ENCODE data around the gene GCC2. TPM values are rescaled to one million over a fixed set of nuclear protein-coding genes. Genes with fewer than 3 reads are reported as not detected.
A peak's percentile ranks its signal among the peaks of the same experiment; 100 is the strongest.
"Not testable (repeated sequence)": the region's sequence is repeated elsewhere in the genome, so short reads cannot be mapped to it uniquely, and the experiment has no call there.

GCC2 gene
- total RNA-seq, 2 donors from 2014 or later = 57.0 to 59.9 TPM

GRCh38 chr2:108450863-108451262 lies 1.9 kb downstream of the GCC2 start:
- Mint-ChIP-seq H3K9me3 (no peaks in the 10 kb centered on the region), H3K27me3 (ENCODE audit: insufficient read depth) (no peaks in the 10 kb centered on the region), H3K4me3 (peak overlapping the region; percentile 87), H3K36me3 (ENCODE audit: low read depth) (peaks cover 42% of the 10 kb centered on the region), H3K27ac (no peak overlapping the region), H3K4me1 (peaks cover 15% of the 10 kb centered on the region)
- Histone ChIP-seq H3K27me3 (ENCODE audit: control insufficient read depth, insufficient read depth, low read length, poor library complexity, severe bottlenecking) (no peaks in the 10 kb centered on the region), H3K36me3 (ENCODE audit: control insufficient read depth, insufficient read depth, low read length) (peaks cover 49% of the 10 kb centered on the region), H3K27ac (ENCODE audit: low read depth, low read length) (no peak overlapping the region), H3K9ac (ENCODE audit: extremely low read depth, low read length, poor library complexity, severe bottlenecking) (no peak overlapping the region), H3K4me3 (ENCODE audit: low read length) (no peak overlapping the region), H3K4me1 (ENCODE audit: control insufficient read depth, insufficient read depth, low read length) (no peaks in the 10 kb centered on the region), H3K9me3 (ENCODE audit: control insufficient read depth, low read length) (peaks cover 4% of the 10 kb centered on the region)
- DNase-seq = no peak
- 91 to 100% methylated on average over 2 to 3 of the region's 3 CpGs for WGBS, 2 experiments (ENCODE audit: insufficient coverage in 1 of 2, insufficient read length in 1 of 2)
- TF ChIP-seq, protein P1, sequence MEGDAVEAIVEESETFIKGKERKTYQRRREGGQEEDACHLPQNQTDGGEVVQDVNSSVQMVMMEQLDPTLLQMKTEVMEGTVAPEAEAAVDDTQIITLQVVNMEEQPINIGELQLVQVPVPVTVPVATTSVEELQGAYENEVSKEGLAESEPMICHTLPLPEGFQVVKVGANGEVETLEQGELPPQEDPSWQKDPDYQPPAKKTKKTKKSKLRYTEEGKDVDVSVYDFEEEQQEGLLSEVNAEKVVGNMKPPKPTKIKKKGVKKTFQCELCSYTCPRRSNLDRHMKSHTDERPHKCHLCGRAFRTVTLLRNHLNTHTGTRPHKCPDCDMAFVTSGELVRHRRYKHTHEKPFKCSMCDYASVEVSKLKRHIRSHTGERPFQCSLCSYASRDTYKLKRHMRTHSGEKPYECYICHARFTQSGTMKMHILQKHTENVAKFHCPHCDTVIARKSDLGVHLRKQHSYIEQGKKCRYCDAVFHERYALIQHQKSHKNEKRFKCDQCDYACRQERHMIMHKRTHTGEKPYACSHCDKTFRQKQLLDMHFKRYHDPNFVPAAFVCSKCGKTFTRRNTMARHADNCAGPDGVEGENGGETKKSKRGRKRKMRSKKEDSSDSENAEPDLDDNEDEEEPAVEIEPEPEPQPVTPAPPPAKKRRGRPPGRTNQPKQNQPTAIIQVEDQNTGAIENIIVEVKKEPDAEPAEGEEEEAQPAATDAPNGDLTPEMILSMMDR (conservative IDR thresholded peaks at IDR 0.05) = no peak

DNA sequence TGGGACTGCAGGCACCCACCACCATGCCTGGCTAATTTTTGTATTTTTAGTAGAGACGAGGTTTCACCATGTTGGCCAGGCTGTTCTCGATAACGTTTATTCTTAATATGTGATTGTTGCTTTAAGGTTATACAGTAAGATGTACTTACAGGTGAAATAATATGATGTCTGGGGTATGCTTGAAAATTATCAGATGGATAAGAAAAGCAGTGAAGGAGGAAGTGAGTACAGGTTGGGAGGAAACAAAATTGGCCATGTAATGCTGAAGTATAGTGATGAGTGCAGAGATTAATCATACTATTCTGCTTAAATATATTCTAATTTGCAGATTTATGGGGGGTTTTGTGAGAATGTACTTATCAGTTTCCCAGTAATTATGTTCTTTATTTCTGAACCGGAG lies 3.0 kb downstream of the GCC2 start:
- Histone ChIP-seq H3K36me3 (ENCODE audit: control insufficient read depth, insufficient read depth, low read length) (peaks cover 60% of the 10 kb centered on the region), H3K27ac (ENCODE audit: low read depth, low read length) (no peak overlapping the region), H3K4me1 (ENCODE audit: control insufficient read depth, insufficient read depth, low read length) (no peaks in the 10 kb centered on the region), H3K4me3 (ENCODE audit: low read length) (no peak overlapping the region), H3K9me3 (ENCODE audit: control insufficient read depth, low read length) (peaks cover 5% of the 10 kb centered on the region), H3K27me3 (ENCODE audit: control insufficient read depth, insufficient read depth, low read length, poor library complexity, severe bottlenecking) (no peaks in the 10 kb centered on the region), H3K9ac (ENCODE audit: extremely low read depth, low read length, poor library complexity, severe bottlenecking) (no peak overlapping the region)
- peaks cover 53% of the 10 kb centered on the region for H3K36me3 Mint-ChIP-seq (ENCODE audit: low read depth)
- DNase-seq = no peak
- WGBS, 2 experiments (ENCODE audit: insufficient coverage in 1 of 2, insufficient read length in 1 of 2) = 79 to 88% methylated on average over 4 of the region's 4 CpGs
- H3K27ac Mint-ChIP-seq = no peak overlapping the region
- H3K4me1 Mint-ChIP-seq = peaks cover 15% of the 10 kb centered on the region
- TF ChIP-seq, protein P1 (conservative IDR thresholded peaks at IDR 0.05) = no peak
- H3K27me3 Mint-ChIP-seq (ENCODE audit: insufficient read depth) = no peaks in the 10 kb centered on the region
- H3K4me3 Mint-ChIP-seq = no peak overlapping the region
- H3K9me3 Mint-ChIP-seq = no peaks in the 10 kb centered on the region

DNA sequence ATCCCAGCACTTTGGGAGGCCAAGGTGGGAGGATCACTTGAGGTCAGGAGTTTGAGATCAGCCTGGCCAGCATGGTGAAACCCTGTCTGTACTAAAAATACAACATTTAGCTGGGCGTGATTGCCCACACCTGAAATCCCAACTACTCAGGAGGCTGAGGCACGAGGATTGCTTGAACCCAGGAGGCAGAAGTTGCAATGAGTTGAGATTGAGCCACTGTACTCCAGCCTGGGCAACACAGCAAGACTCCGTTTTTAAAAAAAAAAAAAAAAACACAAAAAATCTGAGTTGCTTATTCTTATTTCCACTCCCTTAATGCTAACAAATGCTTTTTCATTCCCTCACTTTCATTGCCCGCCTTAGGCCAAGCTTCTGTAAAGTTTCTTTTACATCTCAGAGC lies 4.5 kb downstream of the GCC2 start:
- not testable (repeated sequence) for H3K4me3 ChIP-seq (ENCODE audit: low read length); DNase-seq; H3K9me3 Mint-ChIP-seq; H3K27me3 ChIP-seq (ENCODE audit: control insufficient read depth, insufficient read depth, low read length, poor library complexity, severe bottlenecking); H3K27ac ChIP-seq (ENCODE audit: low read depth, low read length); H3K27me3 Mint-ChIP-seq (ENCODE audit: insufficient read depth); H3K4me1 ChIP-seq (ENCODE audit: control insufficient read depth, insufficient read depth, low read length); H3K9ac ChIP-seq (ENCODE audit: extremely low read depth, low read length, poor library complexity, severe bottlenecking); H3K27ac Mint-ChIP-seq; H3K4me3 Mint-ChIP-seq; H3K4me1 Mint-ChIP-seq
- Histone ChIP-seq H3K9me3 (ENCODE audit: control insufficient read depth, low read length) (peaks cover 18% of the 10 kb centered on the region), H3K36me3 (ENCODE audit: control insufficient read depth, insufficient read depth, low read length) (peaks cover 74% of the 10 kb centered on the region)
- H3K36me3 Mint-ChIP-seq (ENCODE audit: low read depth) = peaks cover 68% of the 10 kb centered on the region
- 94 to 96% methylated on average over 4 of the region's 4 CpGs for whole genome bisulfite sequencing, 2 experiments (ENCODE audit: insufficient coverage in 1 of 2, insufficient read length in 1 of 2)

DNA sequence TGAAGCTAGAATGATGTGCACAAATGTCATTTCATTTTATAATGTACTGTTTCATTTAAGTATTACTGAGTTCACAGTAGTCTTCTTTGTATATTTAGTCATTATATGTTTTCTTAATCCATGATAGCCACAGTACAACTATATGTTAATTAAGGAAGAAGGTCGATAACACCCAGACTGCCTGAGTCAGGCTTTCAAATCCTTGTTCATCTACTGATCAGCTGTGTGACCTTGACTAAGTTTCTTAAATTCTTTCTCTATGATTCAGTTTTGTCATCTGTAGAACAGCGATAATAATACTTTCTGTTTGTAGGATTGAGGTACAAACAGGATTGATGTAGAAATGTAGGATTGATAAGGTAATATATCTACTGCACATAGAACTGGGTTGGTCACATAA lies 5.4 kb downstream of the GCC2 start:
- H3K9me3 Mint-ChIP-seq = peaks cover 6% of the 10 kb centered on the region
- TF ChIP-seq, protein P1 (conservative IDR thresholded peaks at IDR 0.05) = no peak
- no peak overlapping the region for H3K27ac Mint-ChIP-seq
- 100% methylated on average over 1 to 2 of the region's 2 CpGs for WGBS, 2 experiments (ENCODE audit: insufficient coverage in 1 of 2, insufficient read length in 1 of 2)
- no peaks in the 10 kb centered on the region for H3K27me3 Mint-ChIP-seq (ENCODE audit: insufficient read depth)
- H3K27ac ChIP-seq (ENCODE audit: low read depth, low read length) = no peak overlapping the region
- H3K4me3 ChIP-seq (ENCODE audit: low read length) = no peak overlapping the region
- H3K9ac ChIP-seq (ENCODE audit: extremely low read depth, low read length, poor library complexity, severe bottlenecking) = no peak overlapping the region
- H3K9me3 ChIP-seq (ENCODE audit: control insufficient read depth, low read length) = peaks cover 18% of the 10 kb centered on the region
- H3K4me1 Mint-ChIP-seq = peaks cover 7% of the 10 kb centered on the region
- peaks cover 83% of the 10 kb centered on the region for H3K36me3 ChIP-seq (ENCODE audit: control insufficient read depth, insufficient read depth, low read length)
- peaks cover 76% of the 10 kb centered on the region for H3K36me3 Mint-ChIP-seq (ENCODE audit: low read depth)
- no peaks in the 10 kb centered on the region for H3K27me3 ChIP-seq (ENCODE audit: control insufficient read depth, insufficient read depth, low read length, poor library complexity, severe bottlenecking)
- no peaks in the 10 kb centered on the region for H3K4me1 ChIP-seq (ENCODE audit: control insufficient read depth, insufficient read depth, low read length)
- no peak for DNase-seq
- no peak overlapping the region for H3K4me3 Mint-ChIP-seq
